ENCODE data around the gene MLEC.

DNA sequence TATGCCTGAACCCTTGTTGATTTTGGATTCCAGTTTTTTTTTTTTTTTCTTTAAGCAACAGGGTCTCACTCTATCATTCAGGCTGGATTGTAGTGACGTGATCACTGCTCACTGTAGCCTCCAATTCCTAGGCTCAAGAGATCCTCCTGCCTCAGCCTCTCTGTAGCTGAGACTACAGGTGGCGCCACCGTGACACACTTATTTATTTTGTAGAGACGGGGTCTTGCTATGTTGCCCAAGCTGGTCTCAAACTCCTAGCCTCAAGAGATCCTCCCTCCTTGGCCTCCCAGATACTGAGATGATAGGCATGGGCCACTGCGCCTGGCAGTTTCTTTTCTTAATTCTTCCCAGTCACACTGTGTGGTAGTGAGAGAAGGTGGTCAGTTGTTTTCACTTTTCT lies 63.9 kb downstream of the MLEC start:
- TF ChIP-seq CTCF (IDR thresholded peaks at IDR 0.05) (no peak), POLR2A (IDR thresholded peaks at IDR 0.05) (no peak)
